Stimulated activated CD4-positive, alpha-beta T cell treated with anti-CD3 and anti-CD28 coated beads, Interleukin-1b, Interleukin-23, amount 100 ng/mL, for 1 hour (primary cell): Measurements from ENCODE around the gene DNALI1.

Experiments
- DNase-seq, 2 donors: peaks; one replicate each; pipeline ENCODE4 v3.0.0-alpha.2; 2020; ENCODE audit warnings: low read depth in 2 of 2

Gene DNALI1

DNA sequence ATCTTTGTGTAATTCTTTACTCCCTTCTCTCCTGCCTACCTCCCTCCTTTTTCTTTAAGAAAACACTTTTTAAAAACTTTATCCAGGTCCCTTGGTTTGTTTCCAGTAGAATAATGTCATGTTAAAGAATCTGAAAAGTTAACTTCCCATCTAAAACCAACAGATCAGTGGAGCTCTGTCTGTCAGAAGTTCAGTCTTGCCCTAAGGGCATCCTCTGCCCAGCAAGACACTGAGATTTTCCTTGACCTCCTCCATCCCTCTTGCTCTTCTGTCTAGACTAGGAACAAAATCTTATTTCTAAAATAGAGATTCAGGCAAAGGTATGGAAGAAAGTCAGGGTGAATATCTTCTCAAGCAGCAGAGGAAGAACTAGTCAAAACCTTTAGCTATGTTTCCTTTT lies 44.7 kb downstream of the DNALI1 start:
- DNase-seq = no peak

DNA sequence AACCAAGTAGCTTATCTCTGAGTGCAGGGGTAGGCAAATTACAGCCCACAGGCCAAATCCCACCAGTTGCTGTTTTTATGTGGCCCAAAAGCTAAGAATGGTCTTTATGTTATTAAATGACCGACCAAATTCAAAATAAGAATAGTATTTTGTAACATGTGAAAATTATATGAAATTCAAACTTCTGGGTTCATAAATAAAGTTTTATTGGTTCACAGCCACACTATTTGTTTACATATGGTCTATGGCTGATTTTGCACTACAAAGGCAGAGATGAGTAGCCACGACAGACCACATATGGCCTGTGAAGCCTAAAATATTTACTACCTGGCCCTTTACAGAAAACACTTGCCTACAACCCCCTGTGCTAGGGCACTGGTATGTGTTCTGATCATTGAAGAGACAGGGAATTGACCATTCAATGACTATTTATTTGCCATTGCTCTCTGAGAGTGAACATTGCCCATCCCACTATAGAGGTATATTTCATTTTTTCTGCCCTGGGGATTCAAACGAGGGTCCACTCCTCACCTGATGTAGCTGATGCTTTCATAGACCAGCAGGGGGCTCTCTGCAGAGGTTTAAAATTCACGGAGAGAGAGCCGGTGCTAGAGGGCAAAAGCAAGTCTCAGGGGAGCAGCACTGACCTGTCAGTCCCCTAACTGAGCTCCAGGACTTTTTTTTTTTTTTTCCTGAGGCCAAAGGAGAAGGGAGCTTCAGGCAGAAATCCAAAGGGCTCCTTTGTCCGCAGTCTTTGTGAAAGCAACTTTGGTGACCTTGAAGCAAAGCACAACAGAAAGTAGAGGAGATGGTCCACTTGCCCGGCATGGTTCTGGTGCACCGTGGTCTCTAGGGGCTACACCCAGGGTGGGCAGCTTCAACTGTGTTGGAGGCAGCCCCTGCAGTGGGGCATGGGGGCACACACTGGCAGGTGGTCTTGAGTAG lies 46.3 kb downstream of the DNALI1 start:
- peak in 1 of 2 donors; percentile 11 for DNase-seq

DNA sequence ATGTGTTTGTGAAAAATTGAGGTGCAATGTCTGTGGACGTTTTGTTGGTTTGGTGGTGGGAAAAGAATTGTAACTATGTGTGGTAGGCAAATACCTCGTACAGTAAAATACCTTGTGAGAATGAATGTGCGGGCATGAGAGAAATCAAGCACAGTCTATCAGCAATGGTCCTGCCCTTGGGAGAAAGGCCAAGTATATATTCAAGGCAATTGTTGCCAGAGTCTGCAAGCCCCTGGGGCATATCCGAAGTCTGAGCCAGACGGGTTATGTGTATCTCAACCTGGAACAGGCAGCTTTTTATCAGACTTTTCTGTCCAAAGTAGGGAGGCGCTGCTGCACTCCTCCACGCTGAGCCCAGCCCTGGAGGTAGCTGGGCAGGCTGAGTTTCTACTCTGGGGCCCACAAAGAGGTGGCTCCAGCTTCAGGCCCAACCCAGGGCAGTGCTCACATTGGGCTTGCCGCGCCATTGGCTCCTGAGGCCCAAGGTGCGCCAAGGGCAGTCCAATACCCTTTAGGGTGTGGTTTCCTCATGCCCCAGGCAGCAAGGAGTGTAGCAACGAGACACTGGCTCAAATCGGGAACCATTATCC lies 48.4 kb downstream of the DNALI1 start:
- DNase-seq = no peak

DNA sequence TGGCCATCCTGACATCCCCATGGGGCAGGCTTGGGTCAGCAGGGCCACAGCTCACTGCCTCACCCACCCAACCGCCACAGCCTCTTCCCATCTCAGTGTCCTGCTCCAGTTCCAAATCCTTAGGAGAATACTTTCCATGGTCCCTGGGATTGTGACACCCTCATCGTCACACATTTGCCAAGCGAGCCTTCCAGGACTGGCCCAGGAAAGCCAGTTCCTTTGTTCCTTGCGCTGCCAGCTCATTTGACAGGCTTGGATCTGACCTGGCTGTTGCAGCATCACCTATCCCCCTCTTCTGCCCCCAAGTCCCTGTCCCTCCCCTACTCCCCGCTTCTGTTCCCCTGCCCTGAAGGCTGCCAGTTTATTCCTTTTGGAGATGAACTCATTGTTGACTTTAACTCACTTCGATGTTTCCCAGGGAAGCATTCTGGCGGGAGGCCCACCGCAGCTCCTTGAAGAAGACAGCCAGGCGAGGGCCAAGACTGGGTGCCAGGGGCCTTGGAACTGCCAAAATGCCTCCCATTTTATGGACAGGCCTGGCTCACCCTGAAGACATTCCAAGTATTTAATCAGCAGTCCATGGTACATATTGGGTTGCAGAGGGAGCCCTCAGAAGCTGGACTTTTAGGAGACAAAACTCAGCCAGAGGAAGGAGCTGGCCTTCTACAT lies 49.2 kb downstream of the DNALI1 start:
- DNase-seq = no peak

DNA sequence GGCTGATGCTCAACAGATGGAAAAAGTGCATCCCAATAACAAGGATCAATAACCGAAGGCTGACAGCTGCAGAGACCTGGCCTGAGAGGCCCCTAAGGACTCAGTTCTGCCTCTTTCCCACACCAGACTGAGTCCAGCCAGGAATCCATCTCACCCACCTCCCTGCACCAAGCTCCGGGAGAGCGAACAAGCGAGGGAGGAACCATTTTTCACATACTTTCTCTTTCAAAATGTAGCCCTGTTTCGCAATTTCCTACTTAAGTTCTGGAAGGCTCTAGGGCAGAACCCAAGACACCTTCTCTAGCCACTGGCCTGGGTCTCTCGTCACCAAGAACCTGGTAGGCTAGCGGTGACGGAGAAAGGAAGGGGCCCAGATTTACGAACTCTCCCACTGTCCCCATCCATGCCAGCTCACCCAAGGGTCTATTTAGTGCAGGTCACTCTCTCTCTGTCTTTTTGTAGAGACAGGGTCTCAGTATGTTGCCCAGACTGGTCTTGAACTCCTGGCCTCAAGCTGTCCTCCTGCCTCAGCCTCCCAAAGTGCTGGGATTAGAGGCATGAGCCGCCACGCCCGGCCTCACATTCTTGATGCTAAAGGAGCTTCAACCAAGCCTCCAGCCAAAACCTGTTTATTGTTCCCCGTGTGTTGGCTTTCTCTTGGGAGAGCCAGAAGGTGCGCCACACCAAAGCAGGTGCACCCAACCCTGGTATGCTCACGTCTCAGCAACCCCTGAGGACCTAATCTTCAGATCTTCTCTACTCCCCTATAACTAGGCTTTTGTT lies 49.9 kb downstream of the DNALI1 start:
- DNase-seq = no peak

DNA sequence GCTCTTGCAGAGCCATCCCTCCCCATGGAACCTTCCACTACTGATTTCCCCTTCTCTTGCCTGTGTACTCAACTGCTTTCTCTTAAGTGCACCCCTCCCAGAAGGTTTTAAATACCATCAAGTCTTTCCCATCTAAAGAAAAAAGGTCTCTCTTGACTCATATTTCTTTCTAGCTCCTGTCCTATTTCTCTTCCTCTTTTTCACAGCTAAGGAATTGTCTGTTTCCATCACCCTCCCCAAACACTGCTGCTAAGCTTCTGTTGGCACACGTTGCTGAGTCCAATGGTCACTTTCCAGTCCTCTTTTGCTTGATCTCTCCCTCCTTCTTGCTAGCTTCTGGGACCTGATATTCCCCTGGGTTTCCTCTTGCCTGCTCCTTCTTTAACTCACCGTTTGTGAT lies 52.3 kb downstream of the DNALI1 start:
- DNase-seq = no peak

DNA sequence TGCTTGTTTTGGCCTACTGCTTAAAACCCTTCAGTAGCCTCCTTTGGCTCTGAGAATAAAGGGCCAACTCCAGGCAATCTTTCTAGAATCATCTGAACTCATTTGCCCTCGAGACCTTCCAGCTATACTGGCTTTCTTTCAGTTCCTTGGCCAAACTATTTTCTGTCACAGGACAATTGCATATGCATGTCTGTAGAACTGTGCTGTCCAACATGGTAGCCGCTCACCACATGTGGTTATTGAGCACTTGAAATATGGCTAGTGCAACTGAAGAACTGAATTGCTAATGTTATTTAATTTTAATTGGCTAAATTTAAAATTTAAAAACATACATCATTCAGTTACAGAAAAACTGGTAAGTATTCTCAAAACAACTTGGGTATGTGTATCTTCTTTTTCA lies 53.3 kb downstream of the DNALI1 start:
- DNase-seq = no peak

DNA sequence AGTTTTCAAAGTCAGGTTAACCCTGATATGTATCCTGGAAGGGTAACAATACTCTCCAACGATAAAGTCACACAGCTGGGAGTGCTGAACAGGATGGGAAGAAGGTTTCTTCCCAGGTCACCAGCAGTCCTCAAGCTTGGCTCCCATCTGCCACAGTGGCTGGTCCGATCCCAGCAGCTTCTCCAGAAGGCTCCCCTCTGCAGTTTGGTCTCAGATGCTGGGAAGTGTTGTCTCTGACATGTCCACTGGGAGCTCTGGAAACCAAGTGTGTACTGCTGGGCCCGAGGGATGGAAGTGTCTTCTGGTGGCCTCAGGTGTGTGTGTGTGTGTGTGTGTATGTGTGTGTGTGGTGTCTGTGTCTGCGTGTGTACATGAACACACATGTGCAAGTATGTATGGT lies 55.4 kb downstream of the DNALI1 start:
- no peak for DNase-seq

DNA sequence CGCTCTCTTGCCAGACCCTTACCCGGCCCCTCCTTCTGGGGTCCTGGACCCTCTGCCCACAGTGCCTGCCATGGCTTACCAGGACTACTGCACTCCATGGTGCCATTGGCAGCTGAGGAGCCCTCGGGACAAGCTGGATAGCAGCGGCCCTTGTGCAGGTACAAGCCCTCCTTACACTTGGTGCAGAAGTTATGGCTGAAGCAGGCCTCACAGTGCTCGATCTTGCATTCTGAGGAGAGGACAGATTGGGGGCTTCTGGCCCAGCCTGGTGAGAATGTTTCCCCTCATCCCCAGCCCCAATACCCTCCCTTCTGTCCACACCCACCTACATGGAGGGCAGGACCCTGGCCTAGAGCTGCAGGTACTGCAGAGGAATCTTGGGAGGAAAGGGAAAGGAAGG lies 57.4 kb downstream of the DNALI1 start:
- no peak for DNase-seq

DNA sequence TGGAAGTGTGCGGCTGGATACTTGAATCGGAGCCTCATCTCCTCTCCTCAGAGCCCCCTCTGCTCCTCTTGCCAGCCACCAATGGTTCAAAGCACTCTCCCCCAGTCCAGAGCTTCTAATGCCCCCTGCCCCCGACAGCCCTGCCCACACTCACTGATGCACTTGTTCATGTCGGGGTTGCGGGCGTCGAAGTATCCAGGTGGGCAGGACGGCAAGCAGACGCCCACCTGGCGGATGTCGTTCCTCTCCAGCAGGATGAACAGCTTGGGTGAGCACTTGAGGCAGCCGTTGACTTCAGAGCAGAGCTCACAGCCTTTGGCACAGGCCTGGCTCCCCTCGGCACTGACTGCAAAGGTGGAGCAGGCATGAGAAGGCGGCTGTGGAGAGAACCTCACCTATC lies 59.6 kb downstream of the DNALI1 start:
- no peak for DNase-seq
